ENCODE results near the gene TNFAIP8L1.
A peak's percentile ranks its signal among the peaks of the same experiment; 100 is the strongest.

The TNFAIP8L1 gene

DNA sequence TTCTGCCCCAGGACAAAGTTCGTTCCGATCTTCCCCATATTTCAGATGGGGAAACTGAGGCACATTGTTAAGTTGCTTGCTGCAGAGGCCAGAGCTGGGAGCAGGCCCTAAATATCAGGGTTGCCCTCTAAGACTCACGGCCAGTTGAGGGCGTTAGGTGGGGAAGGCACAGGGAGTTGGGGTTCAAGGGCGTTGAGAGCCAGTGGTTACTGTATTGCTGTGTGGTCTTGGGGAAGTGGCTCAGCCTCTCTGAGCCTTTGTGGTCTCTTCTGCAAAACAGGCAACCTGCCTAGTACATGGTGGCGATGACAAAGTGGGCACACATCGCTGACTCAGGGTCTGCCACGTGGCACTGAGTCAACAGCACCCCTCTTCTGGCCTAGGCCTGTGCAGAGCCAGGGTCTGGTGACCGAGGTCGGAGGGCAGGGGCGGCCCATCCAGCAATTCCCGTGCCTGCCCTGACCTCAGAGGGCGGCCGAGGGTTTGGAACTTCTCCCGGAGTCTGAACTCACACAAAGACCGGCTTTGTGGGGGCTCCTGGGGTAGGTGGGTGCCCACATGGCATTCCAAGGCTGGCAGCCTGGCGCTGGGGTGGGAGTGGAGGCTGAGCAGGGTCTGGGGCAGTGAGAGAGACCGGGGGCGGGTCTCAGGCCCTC, 10.2 kb downstream of the TNFAIP8L1 start:
- no peak for DNase-seq (ENCODE audit: low read depth in 2 of 2)

DNA sequence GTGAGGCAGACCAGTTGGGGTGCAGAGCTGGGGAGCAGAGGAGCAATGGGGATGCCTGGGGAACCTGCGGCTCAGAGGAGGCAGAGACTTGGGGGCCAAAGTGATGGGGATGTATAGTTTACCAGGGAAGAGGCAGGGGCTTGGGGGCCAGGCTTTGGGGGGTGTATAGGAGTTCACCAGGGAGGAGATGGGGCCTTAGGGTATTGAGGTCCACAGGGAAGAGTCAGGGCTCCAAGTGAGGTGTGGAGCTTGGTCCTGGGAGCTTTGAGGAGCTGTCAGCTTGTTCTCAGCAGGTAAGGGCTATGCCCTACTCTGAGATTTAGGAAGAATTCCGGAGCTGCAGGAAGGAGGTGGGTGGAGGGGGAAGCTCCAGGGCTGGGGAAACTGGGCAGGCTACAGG, 10.8 kb downstream of the TNFAIP8L1 start:
- no peak for DNase-seq (ENCODE audit: low read depth in 2 of 2)

DNA sequence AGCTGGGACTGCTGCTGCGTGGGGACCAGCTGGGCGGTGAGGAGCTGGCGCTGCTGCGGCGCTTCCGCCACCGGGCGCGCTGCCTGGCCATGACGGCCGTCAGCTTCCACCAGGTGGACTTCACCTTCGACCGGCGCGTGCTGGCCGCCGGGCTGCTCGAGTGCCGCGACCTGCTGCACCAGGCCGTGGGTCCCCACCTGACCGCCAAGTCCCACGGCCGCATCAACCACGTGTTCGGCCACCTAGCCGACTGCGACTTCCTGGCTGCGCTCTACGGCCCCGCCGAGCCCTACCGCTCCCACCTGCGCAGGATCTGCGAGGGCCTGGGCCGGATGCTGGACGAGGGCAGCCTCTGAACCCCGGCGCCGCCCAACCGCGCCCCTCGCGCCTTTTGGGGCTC, 12.8 kb downstream of the TNFAIP8L1 start:
- DNase-seq (ENCODE audit: low read depth in 2 of 2) = no peak

DNA sequence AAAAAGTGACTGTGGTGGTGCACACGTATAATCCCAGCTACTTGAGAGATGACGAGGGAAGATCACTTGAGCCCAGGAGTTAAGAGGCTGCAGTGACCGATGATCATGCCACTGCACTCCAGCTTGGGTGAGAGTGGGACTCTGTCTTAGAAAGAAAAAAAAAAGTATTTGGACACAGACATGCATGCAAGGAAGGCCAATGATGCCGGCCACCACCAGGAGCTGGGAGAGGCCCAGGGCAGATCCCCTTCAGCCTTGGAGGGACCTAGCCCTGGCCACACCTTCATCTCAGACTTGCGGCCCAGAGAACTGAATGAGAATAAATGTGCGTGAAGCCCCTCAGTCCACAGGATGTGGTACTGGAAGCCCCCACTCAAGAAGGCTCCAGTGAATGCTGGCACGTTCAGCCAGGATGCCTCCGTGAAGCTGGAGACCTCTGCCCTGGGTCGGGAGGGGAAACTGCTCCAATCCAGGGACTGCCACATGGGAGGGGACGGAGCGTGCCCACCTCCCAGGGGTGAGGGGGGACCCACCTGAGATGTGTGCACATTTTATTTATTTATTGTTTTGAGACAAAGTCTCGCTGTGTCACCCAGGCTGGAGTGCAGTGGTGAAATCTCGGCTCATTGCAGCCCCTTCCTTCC, 14.6 kb downstream of the TNFAIP8L1 start:
- no peak for DNase-seq (ENCODE audit: low read depth in 2 of 2)

DNA sequence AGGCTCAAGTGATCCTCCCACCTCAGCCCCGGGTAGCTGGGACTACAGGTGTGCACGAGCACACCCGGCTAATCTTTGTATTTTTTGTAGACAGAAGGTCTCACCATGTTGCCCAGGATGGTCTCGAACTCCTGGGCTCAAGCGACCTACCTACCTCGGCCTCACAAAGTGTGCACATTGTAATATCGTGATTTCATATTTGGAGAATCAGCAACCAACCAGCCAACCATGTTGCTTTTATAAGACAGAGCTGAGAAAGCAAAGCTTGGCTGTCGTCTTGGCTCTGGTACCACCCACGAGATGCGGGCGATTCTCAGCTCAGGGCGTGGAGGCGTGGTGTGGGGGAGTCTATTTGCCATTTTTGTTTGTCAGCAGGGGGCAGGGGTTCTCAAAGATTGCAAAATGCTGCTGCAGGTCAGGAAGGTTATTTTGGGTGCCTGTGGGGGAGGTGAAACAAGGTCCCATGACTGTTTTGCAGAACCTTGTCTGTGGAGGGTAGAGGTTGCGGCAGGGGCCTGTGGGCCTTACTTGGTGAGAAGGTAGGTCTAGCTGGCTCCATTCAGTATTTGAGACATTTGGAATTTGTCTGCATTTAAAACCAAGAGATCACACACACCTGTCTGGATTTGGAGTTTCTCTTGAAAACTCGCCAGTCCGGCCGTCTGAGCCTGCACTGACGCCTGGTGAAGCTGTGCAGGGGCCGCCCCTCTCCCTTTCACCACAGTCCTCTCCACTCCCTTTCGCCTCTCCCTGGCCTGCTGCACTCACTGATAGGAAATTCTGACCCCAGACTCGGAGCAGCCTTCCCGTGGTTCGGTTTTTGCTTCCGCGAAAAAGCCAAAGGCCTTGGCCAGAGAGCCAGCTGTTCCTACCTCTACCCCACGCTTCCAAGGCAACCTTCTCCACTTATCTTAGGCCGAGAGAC, 15.4 kb downstream of the TNFAIP8L1 start:
- no peak for DNase-seq (ENCODE audit: low read depth in 2 of 2)

DNA sequence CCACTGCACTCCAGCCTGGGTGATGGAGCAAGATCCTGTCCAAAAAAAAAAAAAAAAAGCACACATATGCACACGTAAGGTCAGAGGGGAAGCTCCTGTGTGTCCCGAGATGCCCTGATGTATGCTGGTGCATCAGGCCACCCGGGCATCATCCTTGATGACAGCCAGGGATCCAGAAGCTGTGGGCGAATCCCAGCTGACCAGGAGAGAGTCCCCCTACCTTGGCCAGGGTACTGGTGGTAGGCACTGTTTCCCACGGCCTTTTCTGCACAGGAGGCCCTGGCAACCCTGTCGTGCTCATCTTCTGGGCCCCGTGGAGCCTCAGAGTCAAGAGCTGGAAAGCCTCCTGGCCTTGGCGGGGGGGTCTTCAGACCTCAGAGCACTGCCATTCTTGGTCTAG, 16.8 kb downstream of the TNFAIP8L1 start:
- no peak for DNase-seq (ENCODE audit: low read depth in 2 of 2)

DNA sequence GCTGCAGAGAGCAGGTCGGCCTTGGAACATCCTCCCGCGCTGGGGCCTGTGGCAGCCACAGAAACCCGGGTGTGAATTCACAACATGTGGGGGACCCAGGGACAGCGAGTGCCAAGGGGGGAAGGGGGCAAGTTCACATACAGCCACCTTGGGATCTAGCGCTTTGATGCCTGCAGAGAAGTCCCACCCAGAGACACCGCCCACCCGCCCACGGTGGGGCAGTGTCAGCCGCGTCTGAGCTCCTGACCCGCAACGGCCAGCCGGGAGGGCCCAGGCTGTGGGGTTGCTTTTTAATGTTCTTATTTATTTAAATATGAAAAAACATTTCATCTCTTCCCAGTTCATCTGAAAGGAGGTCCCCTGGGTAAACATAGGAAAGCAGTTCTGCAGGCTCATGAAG, 17.9 kb downstream of the TNFAIP8L1 start:
- no peak for DNase-seq (ENCODE audit: low read depth in 2 of 2)

DNA sequence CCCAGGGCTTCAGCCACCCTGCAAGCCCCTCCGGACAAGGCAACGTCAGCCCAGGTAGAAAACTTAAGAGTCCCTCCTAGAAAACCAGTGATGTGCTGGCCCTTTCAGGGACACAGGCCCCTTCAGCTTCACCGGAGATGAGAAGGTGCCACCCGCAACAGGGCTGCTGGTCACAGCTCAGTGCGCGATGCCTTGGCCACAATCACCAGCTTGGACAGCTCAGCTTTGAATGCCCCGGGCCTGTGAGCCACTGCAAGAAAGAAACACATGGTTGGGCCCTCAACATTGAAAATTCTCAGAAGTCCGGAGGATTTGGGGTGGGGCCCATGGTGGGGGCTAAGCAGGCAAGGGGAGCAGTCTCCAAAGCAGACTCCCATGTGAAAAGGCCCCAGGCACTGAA, 18.5 kb downstream of the TNFAIP8L1 start:
- DNase-seq (ENCODE audit: low read depth in 2 of 2) = no peak

DNA sequence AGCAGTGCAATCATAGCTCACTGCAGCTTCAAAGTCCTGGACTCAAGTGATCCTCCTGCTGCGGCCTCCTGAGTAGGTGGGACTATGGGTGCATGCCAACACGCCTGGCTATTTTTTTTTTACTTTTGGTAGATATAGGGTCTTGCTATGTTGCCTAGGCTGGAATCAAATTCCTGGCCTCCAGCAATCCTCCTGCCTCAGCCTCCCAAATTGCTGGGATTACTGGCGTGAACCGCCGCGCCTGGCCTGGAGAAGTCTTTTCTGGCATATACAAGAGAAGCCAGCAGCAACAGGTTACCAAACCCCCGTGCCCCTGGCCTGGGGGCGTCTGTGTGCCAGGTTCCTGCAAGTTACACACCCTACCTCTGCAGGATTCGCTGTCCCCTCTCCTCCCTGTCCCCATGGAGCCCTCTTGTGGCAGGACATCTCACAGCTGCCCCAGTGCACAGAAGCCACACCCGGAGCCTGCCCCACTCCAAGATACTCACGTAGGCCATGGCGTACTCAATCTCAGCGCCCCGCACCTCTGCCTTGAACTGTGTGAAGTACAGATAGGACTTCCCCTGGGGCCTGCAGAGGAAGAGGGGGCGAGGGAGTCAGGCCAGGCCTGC, 21.0 kb downstream of the TNFAIP8L1 start:
- DNase-seq (ENCODE audit: low read depth in 2 of 2) = no peak

DNA sequence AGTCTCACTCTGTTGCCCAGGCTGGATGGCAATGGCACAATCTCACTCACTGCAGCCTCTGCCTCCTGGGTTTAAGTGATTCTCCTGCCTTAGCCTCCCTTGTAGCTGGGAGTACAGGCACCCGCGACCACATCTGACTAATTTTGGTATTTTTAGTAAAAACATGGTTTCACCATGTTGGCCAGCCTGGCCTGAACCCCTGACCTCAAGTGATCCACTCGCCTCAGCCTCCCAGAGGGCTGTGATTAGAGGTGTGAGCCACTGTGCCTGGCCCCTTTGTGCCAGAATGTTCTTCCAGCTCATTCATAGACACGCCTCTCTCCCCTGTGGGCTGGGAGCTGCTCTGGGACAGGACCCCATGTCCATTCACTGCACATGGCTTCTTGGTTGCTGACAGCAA, 21.7 kb downstream of the TNFAIP8L1 start:
- no peak for DNase-seq (ENCODE audit: low read depth in 2 of 2)

DNA sequence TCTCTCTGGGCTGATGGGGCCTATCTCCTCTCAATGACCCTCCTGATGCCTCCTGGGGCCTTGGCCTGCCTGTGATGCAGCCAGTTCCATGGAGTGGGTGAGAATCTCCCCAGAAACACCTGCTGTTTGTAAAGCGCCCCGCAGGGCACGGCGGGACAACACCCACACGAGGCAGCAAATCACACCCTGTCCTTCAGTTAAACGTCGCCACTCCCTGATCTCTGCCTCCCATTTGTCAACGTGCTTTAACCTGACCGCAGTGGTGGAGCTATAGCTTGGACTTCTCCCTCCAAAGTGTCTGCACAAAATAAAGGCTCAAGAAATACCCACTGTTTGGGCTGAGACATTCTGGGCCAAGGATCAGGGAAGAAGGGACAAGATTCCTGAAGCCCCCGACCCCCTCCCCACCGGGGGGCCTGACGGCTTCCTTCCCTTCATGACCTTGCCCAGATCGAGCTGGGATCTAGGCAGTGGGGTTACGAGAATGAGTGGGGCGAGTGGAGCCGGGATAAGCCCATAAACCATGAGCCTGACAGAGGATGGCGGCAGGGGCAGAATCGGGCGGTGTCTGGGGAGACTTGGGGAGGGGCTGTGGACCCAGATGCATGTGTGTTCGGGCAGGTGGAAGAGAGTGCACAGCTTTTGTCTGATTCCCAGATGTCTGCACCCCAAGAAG, 22.8 kb downstream of the TNFAIP8L1 start:
- DNase-seq (ENCODE audit: low read depth in 2 of 2) = no peak

DNA sequence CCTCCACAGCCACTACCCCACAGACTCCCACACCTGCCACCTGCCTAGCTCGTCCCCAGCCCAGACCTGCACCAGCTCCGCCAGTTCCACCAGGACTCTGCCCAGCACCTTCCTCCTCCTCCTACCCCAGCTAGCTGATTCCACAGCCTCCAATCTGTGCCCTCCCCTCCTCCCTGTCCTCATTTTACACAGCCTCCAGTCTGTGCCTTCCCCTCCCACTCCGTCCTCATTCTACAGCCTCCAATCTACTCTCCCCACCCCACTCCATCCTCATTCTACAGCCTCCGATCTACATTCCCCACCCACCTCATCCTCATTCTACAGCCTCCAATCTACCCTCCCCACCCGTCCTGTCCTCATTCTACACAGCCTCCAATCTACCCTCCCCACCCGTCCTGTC, 23.5 kb downstream of the TNFAIP8L1 start:
- no peak for DNase-seq (ENCODE audit: low read depth in 2 of 2)

DNA sequence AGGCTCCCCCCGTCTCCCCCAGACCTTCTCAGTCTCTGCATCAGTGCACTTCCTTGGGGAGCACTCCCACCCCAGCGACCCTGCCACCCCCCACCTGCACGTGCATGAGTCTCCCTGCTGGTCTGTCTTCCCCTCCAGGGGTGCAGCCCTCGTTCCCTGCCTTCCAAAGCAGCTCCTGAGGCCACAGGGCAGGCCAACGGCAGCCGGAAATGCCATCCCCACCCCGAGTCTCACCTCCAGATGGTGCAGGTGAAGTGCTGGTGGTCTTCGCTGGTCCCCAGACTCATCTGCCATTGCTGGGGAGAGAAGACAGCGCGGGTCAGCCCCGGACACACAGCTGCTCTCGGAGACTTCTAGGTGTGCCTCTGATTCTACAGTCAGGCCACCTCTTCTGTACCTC, 25.3 kb downstream of the TNFAIP8L1 start:
- no peak for DNase-seq (ENCODE audit: low read depth in 2 of 2)

DNA sequence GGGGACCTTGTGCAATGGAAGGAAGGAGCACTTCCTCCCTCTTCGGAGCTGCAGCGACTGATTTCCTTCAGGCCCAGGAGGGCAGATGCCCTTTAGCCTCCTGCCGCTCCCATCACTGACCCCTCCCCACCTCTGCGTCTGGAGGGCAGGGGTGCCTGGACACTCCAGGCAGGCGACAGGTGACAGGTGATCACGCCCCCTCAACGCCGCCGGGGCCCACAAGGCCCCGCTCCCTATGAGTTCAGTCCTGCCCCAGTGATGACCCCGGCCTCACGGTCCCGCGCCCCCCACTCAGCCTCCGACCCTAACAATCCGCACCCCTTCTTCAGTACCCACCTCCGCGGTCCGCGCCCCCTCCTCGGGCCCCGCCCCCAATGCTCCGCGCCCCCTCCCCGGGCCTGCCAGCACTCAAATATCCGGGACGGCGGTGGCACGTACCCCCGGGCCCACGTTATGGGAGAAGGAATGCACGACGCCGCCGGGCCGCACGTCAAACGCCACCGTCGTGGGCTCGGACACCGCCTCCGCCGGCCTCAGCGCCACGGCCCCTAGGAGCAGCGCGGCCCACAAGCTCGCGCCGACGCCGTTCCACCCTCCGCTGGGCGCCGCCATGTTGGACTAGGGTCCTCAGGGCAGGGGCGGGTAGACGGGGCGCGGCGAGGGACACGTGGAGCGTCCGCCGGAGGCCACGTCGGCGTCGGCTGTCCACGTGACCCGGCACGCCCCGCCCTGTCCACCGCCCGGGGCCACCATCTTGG, 30.6 kb downstream of the TNFAIP8L1 start, which contains the start of gene MYDGF:
TSS of gene MYDGF (minus strand) at position 620 of the 758 bp plus-strand sequence. CDS start at position 612, 8 bp downstream.
- peak; percentile 78 for DNase-seq (ENCODE audit: low read depth in 2 of 2)

DNA sequence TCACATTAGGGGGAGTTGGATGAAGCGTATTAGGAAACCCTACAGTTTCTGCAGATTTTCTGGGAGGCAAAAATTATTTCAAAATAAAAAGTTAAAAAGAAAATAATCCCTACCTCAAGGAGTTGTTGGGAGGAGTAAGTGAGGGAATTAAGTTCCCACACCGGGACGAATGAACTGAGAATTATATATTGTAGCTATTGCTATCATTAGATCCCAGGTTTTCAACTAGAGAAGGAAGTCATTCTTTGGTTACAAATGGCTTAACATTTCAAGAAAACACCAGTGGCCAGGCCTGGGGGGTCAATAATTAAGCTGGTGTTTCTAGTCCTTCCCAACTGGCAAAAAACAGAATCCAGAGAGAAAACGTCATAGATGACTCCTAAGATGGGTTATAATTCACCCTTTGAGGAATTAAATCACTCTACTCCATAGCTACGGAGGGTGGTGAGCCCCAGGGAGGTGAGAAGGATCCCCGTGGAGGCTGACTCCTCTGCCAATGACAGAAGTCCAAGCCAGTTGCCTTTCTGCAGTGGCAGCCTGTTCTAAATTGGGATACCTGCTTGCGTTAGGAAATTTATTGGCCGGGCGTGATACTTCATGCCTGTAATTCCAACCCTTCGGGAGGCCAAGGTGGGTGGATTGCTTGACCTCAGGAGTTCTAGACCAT, 32.0 kb downstream of the TNFAIP8L1 start:
- DNase-seq (ENCODE audit: low read depth in 2 of 2) = no peak

DNA sequence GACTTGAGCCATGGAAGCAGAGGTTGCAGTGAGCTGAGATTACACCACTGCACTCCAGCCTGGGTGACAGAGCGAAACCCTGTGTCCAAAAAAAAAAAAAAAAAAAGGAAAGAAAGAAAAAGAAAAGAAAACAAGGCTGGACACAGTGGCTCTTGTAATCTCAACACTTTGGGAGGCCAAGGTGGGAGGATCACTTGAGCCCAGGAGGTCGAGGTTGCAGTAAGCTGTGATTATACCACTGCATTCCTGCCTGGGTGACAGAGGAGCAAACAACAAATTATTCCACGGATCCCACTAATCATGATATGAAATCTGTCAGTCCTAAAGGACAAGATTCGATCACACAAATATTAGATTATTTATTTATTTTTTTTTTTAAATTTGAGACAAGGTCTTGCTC, 33.9 kb downstream of the TNFAIP8L1 start:
- no peak for DNase-seq (ENCODE audit: low read depth in 2 of 2)

DNA sequence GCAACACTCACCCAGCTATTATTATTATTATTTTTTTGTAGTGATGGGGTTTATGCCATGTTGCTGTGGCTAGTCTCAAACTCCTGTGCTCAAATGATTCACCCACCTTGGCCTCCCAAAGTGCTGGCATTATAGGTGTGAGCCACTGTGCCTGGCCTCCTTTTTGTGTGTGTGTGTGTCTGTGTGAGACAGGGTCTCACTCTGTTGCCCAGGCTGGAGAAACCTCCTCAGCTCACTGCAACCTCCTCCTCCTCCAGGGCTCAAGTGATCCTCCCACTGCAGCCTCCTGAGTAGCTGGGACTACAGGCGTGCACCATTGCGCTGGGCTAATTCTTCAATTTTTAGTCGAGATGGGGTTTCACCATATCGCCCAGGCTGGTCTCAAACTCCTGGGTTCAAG, 34.4 kb downstream of the TNFAIP8L1 start:
- no peak for DNase-seq (ENCODE audit: low read depth in 2 of 2)

DNA sequence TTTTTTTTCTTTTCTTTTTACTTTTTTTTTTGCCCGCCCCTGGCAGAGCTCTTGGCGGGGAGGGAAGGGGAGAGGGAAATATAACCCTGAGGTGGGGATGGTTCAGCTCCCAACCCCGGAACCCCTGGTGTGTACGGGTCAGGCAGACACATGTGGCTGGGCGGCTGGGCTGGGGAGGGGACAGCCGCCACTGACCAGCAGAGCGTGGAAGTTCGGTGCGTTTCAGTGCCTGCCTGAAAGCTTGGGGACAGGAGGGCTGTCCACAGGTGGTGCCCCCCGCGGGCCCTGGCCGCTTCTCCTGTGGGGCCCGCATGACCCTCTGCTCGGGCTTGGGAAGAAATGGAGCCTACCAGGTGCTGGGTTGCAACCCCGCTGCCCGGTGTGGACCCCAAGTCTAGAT, 36.0 kb downstream of the TNFAIP8L1 start:
- DNase-seq (ENCODE audit: low read depth in 2 of 2) = no peak

DNA sequence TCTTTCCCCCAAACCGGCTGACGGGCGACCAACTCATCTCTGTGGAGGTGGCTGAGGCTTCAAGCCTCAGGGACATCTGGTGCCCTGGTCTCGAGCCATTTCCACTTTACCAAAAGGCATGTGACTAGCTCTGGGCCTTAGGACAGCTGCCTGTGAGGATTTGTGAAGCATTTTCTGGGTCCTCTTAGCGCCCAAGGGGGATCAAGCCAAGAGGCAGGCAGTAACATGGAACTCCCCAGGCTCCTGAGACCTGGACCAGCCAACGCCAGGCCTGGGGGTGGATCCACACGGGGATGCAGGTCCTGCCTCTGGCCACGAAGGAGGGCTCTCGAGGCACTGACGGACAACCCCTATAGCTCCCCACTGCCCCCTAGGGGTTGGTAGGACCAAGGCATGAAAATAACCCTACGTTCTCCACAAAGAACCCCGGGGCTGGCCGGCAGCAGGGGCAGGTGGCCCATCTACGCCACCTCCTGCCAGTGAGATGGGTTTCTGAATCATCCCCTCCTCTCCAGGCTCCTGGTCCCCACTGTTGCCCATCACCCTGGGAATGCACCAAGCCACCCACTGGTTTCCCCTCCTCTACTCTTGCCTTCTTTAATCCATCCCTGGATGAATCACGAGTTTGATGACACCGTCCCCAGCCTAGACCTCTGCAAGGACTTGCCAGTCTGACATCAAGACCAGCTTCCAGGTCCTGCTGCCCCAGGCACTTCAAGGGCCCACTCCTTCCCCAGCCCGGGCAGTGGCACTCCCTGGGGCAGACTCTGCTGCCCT, 37.8 kb downstream of the TNFAIP8L1 start:
- DNase-seq (ENCODE audit: low read depth in 2 of 2) = no peak

Measured in fibroblast of skin of left quadriceps (primary cell).